Measurements from ENCODE around the gene IL20. TPM values are rescaled to one million over a fixed set of nuclear protein-coding genes. Genes with fewer than 3 reads are reported as not detected.

Gene IL20
- total RNA-seq, 1 experiment from 2014 or later, result 0.53 TPM

- H3K27ac ChIP-seq, result peak overlapping the region; percentile 100
- H3K9me3 ChIP-seq (replicated peaks), result no peaks in the 10 kb centered on the region
- H3K27me3 ChIP-seq (replicated peaks), result no peaks in the 10 kb centered on the region
- H3K36me3 ChIP-seq, result no peaks in the 10 kb centered on the region
- peaks cover 85% of the 10 kb centered on the region for H3K4me1 ChIP-seq (replicated peaks)
- no peak overlapping the region for H3K4me3 ChIP-seq
- no peak for DNase-seq (ENCODE audit: low read depth in 1 of 2, low spot score in 2 of 2)
Measured at GRCh38 chr1:206892351-206892984, 27.0 kb downstream of the IL20 start.

GRCh38 chr1:206893380-206893779 is 28.0 kb downstream of the IL20 start:
- Histone ChIP-seq H3K9me3 (replicated peaks) (no peaks in the 10 kb centered on the region), H3K36me3 (no peaks in the 10 kb centered on the region), H3K27me3 (replicated peaks) (no peaks in the 10 kb centered on the region), H3K4me3 (no peak overlapping the region), H3K4me1 (replicated peaks) (peaks cover 85% of the 10 kb centered on the region), H3K27ac (no peak overlapping the region)
- no peak for DNase-seq (ENCODE audit: low read depth in 1 of 2, low spot score in 2 of 2)

GRCh38 chr1:206895325-206895724 is 29.9 kb downstream of the IL20 start:
- Histone ChIP-seq H3K4me3 (no peak overlapping the region), H3K9me3 (replicated peaks) (no peaks in the 10 kb centered on the region), H3K4me1 (replicated peaks) (peaks cover 86% of the 10 kb centered on the region), H3K27ac (peak overlapping the region; percentile 74), H3K36me3 (no peaks in the 10 kb centered on the region), H3K27me3 (replicated peaks) (no peaks in the 10 kb centered on the region)
- DNase-seq (ENCODE audit: low read depth in 1 of 2, low spot score in 2 of 2), result no peak

- peak; percentile 75 to 89 for DNase-seq (ENCODE audit: low read depth in 1 of 2, low spot score in 2 of 2)
- Histone ChIP-seq H3K4me1 (replicated peaks) (peaks cover 80% of the 10 kb centered on the region), H3K4me3 (no peak overlapping the region), H3K9me3 (replicated peaks) (no peaks in the 10 kb centered on the region), H3K36me3 (no peaks in the 10 kb centered on the region), H3K27ac (peak overlapping the region; percentile 74), H3K27me3 (replicated peaks) (no peaks in the 10 kb centered on the region)
Measured at GRCh38 chr1:206895837-206896242, 30.4 kb downstream of the IL20 start.

- Histone ChIP-seq H3K4me1 (replicated peaks) (peaks cover 76% of the 10 kb centered on the region), H3K36me3 (no peaks in the 10 kb centered on the region), H3K9me3 (replicated peaks) (no peaks in the 10 kb centered on the region), H3K4me3 (no peak overlapping the region), H3K27me3 (replicated peaks) (no peaks in the 10 kb centered on the region), H3K27ac (peak overlapping the region; percentile 74)
- no peak for DNase-seq (ENCODE audit: low read depth in 1 of 2, low spot score in 2 of 2)
Measured at GRCh38 chr1:206896261-206896660, 30.8 kb downstream of the IL20 start.

- no peak for DNase-seq (ENCODE audit: low read depth in 1 of 2, low spot score in 2 of 2)
- Histone ChIP-seq H3K27ac (peak within 1 kb of the TSS; percentile 85), H3K4me3 (no peak within 1 kb of the TSS), H3K36me3 (no peaks in the 10 kb centered on the region), H3K27me3 (replicated peaks) (no peaks in the 10 kb centered on the region), H3K9me3 (replicated peaks) (no peaks in the 10 kb centered on the region), H3K4me1 (replicated peaks) (peaks cover 67% of the 10 kb centered on the region)
Measured at GRCh38 chr1:206897175-206897574, 31.8 kb downstream of the IL20 start, which contains the start of gene IL24. Gene IL24, plus strand, starts transcription at chr1:206897443. Its CDS starts 390 bp downstream, at chr1:206897833.

- Histone ChIP-seq H3K4me3 (no peak overlapping the region), H3K9me3 (replicated peaks) (no peaks in the 10 kb centered on the region), H3K27ac (peak overlapping the region; percentile 85), H3K36me3 (peaks cover 3% of the 10 kb centered on the region; the same call in 1 of the 2 replicates), H3K27me3 (replicated peaks) (no peaks in the 10 kb centered on the region), H3K4me1 (replicated peaks) (peaks cover 56% of the 10 kb centered on the region)
- DNase-seq (ENCODE audit: low read depth in 1 of 2, low spot score in 2 of 2), result peak in 1 of 2 experiments; percentile 73
Measured at GRCh38 chr1:206898089-206898914, 32.9 kb downstream of the IL20 start.

GRCh38 chr1:206898915-206899431 is 33.5 kb downstream of the IL20 start:
- Histone ChIP-seq H3K4me1 (replicated peaks) (peaks cover 54% of the 10 kb centered on the region), H3K36me3 (peaks cover 7% of the 10 kb centered on the region), H3K27me3 (replicated peaks) (no peaks in the 10 kb centered on the region), H3K9me3 (replicated peaks) (no peaks in the 10 kb centered on the region), H3K27ac (peak overlapping the region; percentile 85), H3K4me3 (no peak overlapping the region)
- DNase-seq (ENCODE audit: low read depth in 1 of 2, low spot score in 2 of 2), result no peak

- H3K27ac ChIP-seq, result no peak overlapping the region
- H3K9me3 ChIP-seq (replicated peaks), result peaks cover 2% of the 10 kb centered on the region; the same call in 1 of the 2 replicates
- no peaks in the 10 kb centered on the region for H3K27me3 ChIP-seq (replicated peaks)
- no peak overlapping the region for H3K4me3 ChIP-seq
- H3K4me1 ChIP-seq (replicated peaks), result peaks cover 56% of the 10 kb centered on the region
- H3K36me3 ChIP-seq, result peaks cover 14% of the 10 kb centered on the region
- DNase-seq (ENCODE audit: low read depth in 1 of 2, low spot score in 2 of 2), result no peak
Measured at GRCh38 chr1:206899717-206900116, 34.3 kb downstream of the IL20 start.

- Histone ChIP-seq H3K36me3 (peaks cover 18% of the 10 kb centered on the region), H3K4me3 (no peak overlapping the region), H3K27ac (no peak overlapping the region), H3K27me3 (replicated peaks) (no peaks in the 10 kb centered on the region), H3K4me1 (replicated peaks) (peaks cover 56% of the 10 kb centered on the region), H3K9me3 (replicated peaks) (peaks cover 5% of the 10 kb centered on the region; the same call in 1 of the 2 replicates)
- no peak for DNase-seq (ENCODE audit: low read depth in 1 of 2, low spot score in 2 of 2)
Measured at GRCh38 chr1:206900149-206900548, 34.7 kb downstream of the IL20 start.

GRCh38 chr1:206901944-206902343 is 36.5 kb downstream of the IL20 start:
- H3K27me3 ChIP-seq (replicated peaks), result no peaks in the 10 kb centered on the region
- H3K9me3 ChIP-seq (replicated peaks), result peaks cover 5% of the 10 kb centered on the region; the same call in 1 of the 2 replicates
- H3K4me1 ChIP-seq (replicated peaks), result peaks cover 54% of the 10 kb centered on the region
- DNase-seq (ENCODE audit: low read depth in 1 of 2, low spot score in 2 of 2), result no peak
- no peak overlapping the region for H3K27ac ChIP-seq
- no peak overlapping the region for H3K4me3 ChIP-seq
- H3K36me3 ChIP-seq, result peaks cover 18% of the 10 kb centered on the region

- DNase-seq (ENCODE audit: low read depth in 1 of 2, low spot score in 2 of 2), result no peak
- Histone ChIP-seq H3K4me3 (no peak overlapping the region), H3K4me1 (replicated peaks) (peaks cover 46% of the 10 kb centered on the region), H3K27ac (no peak overlapping the region), H3K9me3 (replicated peaks) (peaks cover 5% of the 10 kb centered on the region; the same call in 1 of the 2 replicates), H3K27me3 (replicated peaks) (no peaks in the 10 kb centered on the region), H3K36me3 (peaks cover 18% of the 10 kb centered on the region)
Measured at GRCh38 chr1:206902702-206903101, 37.3 kb downstream of the IL20 start.

GRCh38 chr1:206903687-206904086 is 38.3 kb downstream of the IL20 start:
- no peak overlapping the region for H3K27ac ChIP-seq
- H3K27me3 ChIP-seq (replicated peaks), result no peaks in the 10 kb centered on the region
- no peak overlapping the region for H3K4me3 ChIP-seq
- H3K9me3 ChIP-seq (replicated peaks), result peaks cover 5% of the 10 kb centered on the region; the same call in 1 of the 2 replicates
- peaks cover 36% of the 10 kb centered on the region for H3K4me1 ChIP-seq (replicated peaks)
- no peak for DNase-seq (ENCODE audit: low read depth in 1 of 2, low spot score in 2 of 2)
- H3K36me3 ChIP-seq, result peaks cover 18% of the 10 kb centered on the region
